ENCODE data around the gene KCNG2.

KCNG2 gene

GRCh38 chr18:79917853-79918614 is 120.3 kb downstream of the KCNG2 start:
- no peak overlapping the region for H3K4me3 ChIP-seq (replicated peaks; ENCODE audit: low read depth, low read length)
- DNase-seq (ENCODE audit: low read depth) = no peak
- TF ChIP-seq CTCF (IDR thresholded peaks at IDR 0.05; ENCODE audit: low read length, missing control alignments) = no peak

- no peak overlapping the region for H3K4me3 ChIP-seq (replicated peaks; ENCODE audit: low read depth, low read length)
- TF ChIP-seq CTCF (IDR thresholded peaks at IDR 0.05; ENCODE audit: low read length, missing control alignments) = no peak
- DNase-seq (ENCODE audit: low read depth) = no peak
Measured at GRCh38 chr18:79918615-79919011, 120.9 kb downstream of the KCNG2 start.

GRCh38 chr18:79919089-79919488 is 121.4 kb downstream of the KCNG2 start:
- no peak overlapping the region for H3K4me3 ChIP-seq (replicated peaks; ENCODE audit: low read depth, low read length)
- no peak for TF ChIP-seq CTCF (IDR thresholded peaks at IDR 0.05; ENCODE audit: low read length, missing control alignments)
- no peak for DNase-seq (ENCODE audit: low read depth)

GRCh38 chr18:79921984-79922965 is 124.5 kb downstream of the KCNG2 start:
- DNase-seq (ENCODE audit: low read depth) = no peak
- TF ChIP-seq CTCF (IDR thresholded peaks at IDR 0.05; ENCODE audit: low read length, missing control alignments) = no peak
- H3K4me3 ChIP-seq (replicated peaks; ENCODE audit: low read depth, low read length) = no peak overlapping the region

- no peak overlapping the region for H3K4me3 ChIP-seq (replicated peaks; ENCODE audit: low read depth, low read length)
- no peak for DNase-seq (ENCODE audit: low read depth)
- no peak for TF ChIP-seq CTCF (IDR thresholded peaks at IDR 0.05; ENCODE audit: low read length, missing control alignments)
Measured at GRCh38 chr18:79922971-79923411, 125.3 kb downstream of the KCNG2 start.

- DNase-seq (ENCODE audit: low read depth) = no peak
- no peak overlapping the region for H3K4me3 ChIP-seq (replicated peaks; ENCODE audit: low read depth, low read length)
- TF ChIP-seq CTCF (IDR thresholded peaks at IDR 0.05; ENCODE audit: low read length, missing control alignments) = no peak
Measured at GRCh38 chr18:79923896-79924585, 126.3 kb downstream of the KCNG2 start.
